IMR-90 (cell line): ENCODE data around the gene ARFGEF3.

ENCODE experiments used
- CEBPB ChIP-seq: IDR thresholded peaks from 2 replicates; pipeline ENCODE4 v1.6.1; 2012; ENCODE audit warnings: low read depth, low read length, improper control_type of control experiment
- CTCF ChIP-seq: conservative IDR thresholded peaks from 2 replicates; pipeline ENCODE4 v1.5.1; 2012; ENCODE audit warnings: mild to moderate bottlenecking, low read depth, low read length, improper control_type of control experiment
- ELK1 ChIP-seq: fragments of 150-350 bp; IDR thresholded peaks from 2 replicates; pipeline ENCODE4 v1.6.1; 2016; ENCODE audit warnings: low read depth, mild to moderate bottlenecking, low read length, moderate library complexity, borderline replicate concordance
- MAFK ChIP-seq: IDR thresholded peaks from 2 replicates; pipeline ENCODE4 v1.6.1; 2012; ENCODE audit warnings: low read depth, low read length, improper control_type of control experiment
- POLR2A ChIP-seq: IDR thresholded peaks from 2 replicates; pipeline ENCODE4 v1.6.1; 2012; ENCODE audit warnings: mild to moderate bottlenecking, low read depth, low read length
- RAD21 ChIP-seq: IDR thresholded peaks from 2 replicates; pipeline ENCODE4 v1.6.1; 2012; ENCODE audit warnings: low read length, improper control_type of control experiment
- RCOR1 ChIP-seq: IDR thresholded peaks from 2 replicates; pipeline ENCODE4 v1.6.1; 2012; ENCODE audit warnings: mild to moderate bottlenecking, low read length, improper control_type of control experiment; ENCODE audit not compliant: insufficient replicate concordance
- RFX5 ChIP-seq: IDR thresholded peaks from 2 replicates; pipeline ENCODE4 v1.8.0; 2012; ENCODE audit warnings: low read depth, mild to moderate bottlenecking, low read length, moderate library complexity

- TF ChIP-seq POLR2A (no peak), MAFK (no peak), CTCF (no peak), RCOR1 (no peak), RFX5 (no peak), RAD21 (no peak), ELK1 (no peak), CEBPB (no peak)
Observed at GRCh38 chr6:138230221-138230620, 68.5 kb downstream of the ARFGEF3 start.
